CD4-positive, alpha-beta T cell treated with Interleukin-4 for 1 hour (primary cell): Measurements from ENCODE around the gene RNF10.
"Not testable (repeated sequence)": the region's sequence is repeated elsewhere in the genome, so short reads cannot be mapped to it uniquely, and the experiment has no call there.

ENCODE experiments used
- DNase-seq, 2 donors: peaks; one replicate each; pipeline ENCODE4 v3.0.0-alpha.2; 2020 to 2022

Gene RNF10

GRCh38 chr12:120581998-120582397, 47.8 kb downstream of the RNF10 start:
- peak in 1 of 2 donors; percentile 13 for DNase-seq

- peak; percentile 77 to 83 for DNase-seq
Measured at GRCh38 chr12:120583478-120584030, 49.4 kb downstream of the RNF10 start.

- peak; percentile 45 to 57 for DNase-seq
Measured at GRCh38 chr12:120584343-120585149, 50.4 kb downstream of the RNF10 start.

GRCh38 chr12:120586206-120586605, 52.0 kb downstream of the RNF10 start:
- no peak for DNase-seq

GRCh38 chr12:120586860-120587259, 52.7 kb downstream of the RNF10 start:
- no peak for DNase-seq

GRCh38 chr12:120588371-120588770, 54.2 kb downstream of the RNF10 start:
- DNase-seq: no peak

GRCh38 chr12:120588948-120589930, 55.1 kb downstream of the RNF10 start:
- no peak for DNase-seq

- no peak for DNase-seq
Measured at GRCh38 chr12:120590741-120591407, 56.7 kb downstream of the RNF10 start.

- DNase-seq: no peak
Measured at GRCh38 chr12:120592121-120593049, 58.2 kb downstream of the RNF10 start.

GRCh38 chr12:120596901-120597300, 62.7 kb downstream of the RNF10 start:
- DNase-seq: no peak

GRCh38 chr12:120597861-120598260, 63.7 kb downstream of the RNF10 start:
- no peak for DNase-seq

- peak in 1 of 2 donors; percentile 32 for DNase-seq
Measured at GRCh38 chr12:120598674-120599463, 64.7 kb downstream of the RNF10 start.

- DNase-seq: no peak
Measured at GRCh38 chr12:120599672-120600552, 65.8 kb downstream of the RNF10 start.

GRCh38 chr12:120602416-120602815, 68.3 kb downstream of the RNF10 start:
- peak in 1 of 2 donors; percentile 45 for DNase-seq

- no peak for DNase-seq
Measured at GRCh38 chr12:120610560-120610959, 76.4 kb downstream of the RNF10 start.

GRCh38 chr12:120611534-120611933, 77.4 kb downstream of the RNF10 start:
- not testable (repeated sequence) for DNase-seq

GRCh38 chr12:120614848-120615247, 80.7 kb downstream of the RNF10 start:
- DNase-seq: no peak

- DNase-seq: not testable (repeated sequence)
Measured at GRCh38 chr12:120617193-120617592, 83.0 kb downstream of the RNF10 start.

- not testable (repeated sequence) for DNase-seq
Measured at GRCh38 chr12:120617767-120618166, 83.6 kb downstream of the RNF10 start.
